Kidney (tissue), 14 donors: ENCODE measurements around the gene CD38. TPM values are rescaled to one million over a fixed set of nuclear protein-coding genes. Genes with fewer than 3 reads are reported as not detected.

ENCODE experiments used
- DNase-seq, 5 donors: peaks; one replicate each; pipeline ENCODE4 v3.0.0-alpha.2; 2013 to 2020
- FAIRE-seq: peaks from 2 replicates; lab custom pipeline; 2012; peaks lifted over from hg19 to GRCh38; lab: Jason Lieb, UNC
- H3K27ac ChIP-seq, 2 donors: one replicate each; pipeline ENCODE4 v1.7.0; 2013; ENCODE audit warnings: low read depth in 2 of 2, low read length in 2 of 2, inconsistent platforms in 1 of 2
- H3K27me3 ChIP-seq: one replicate; pipeline ENCODE4 v1.7.1; 2013; ENCODE audit warnings: low read length, inconsistent platforms; ENCODE audit not compliant: control insufficient read depth, insufficient read depth
- H3K36me3 ChIP-seq, 3 donors: one replicate each; pipeline versions ENCODE4 v1.7.0 to v1.7.1; 2013; ENCODE audit warnings: low read length in 3 of 3, control low read depth in 1 of 3, inconsistent platforms in 1 of 3; ENCODE audit not compliant: insufficient read depth in 3 of 3, control insufficient read depth in 2 of 3
- H3K4me1 ChIP-seq, 3 donors: one replicate each; pipeline versions ENCODE4 v1.7.0 to v1.7.1; 2013; ENCODE audit warnings: low read length in 3 of 3, inconsistent platforms in 1 of 3, low read depth in 1 of 3; ENCODE audit not compliant: control insufficient read depth in 2 of 3, insufficient read depth in 2 of 3
- H3K4me3 ChIP-seq, 3 donors: one replicate each; pipeline versions ENCODE4 v1.7.0 to v1.8.1; 2013; ENCODE audit warnings: low read length in 3 of 3, control low read depth in 1 of 3, inconsistent platforms in 1 of 3
- H3K9ac ChIP-seq, 3 donors: one replicate each; pipeline versions ENCODE4 v1.7.0 to v1.7.1; 2013; ENCODE audit warnings: low read length in 3 of 3, control low read depth in 1 of 3, inconsistent platforms in 1 of 3
- H3K9me3 ChIP-seq, 3 donors: one replicate each; pipeline versions ENCODE4 v1.7.0 to v1.7.1; 2013; ENCODE audit warnings: low read length in 3 of 3, control low read depth in 1 of 3, inconsistent platforms in 1 of 3; ENCODE audit not compliant: control insufficient read depth in 2 of 3, insufficient read depth in 1 of 3
- CTCF ChIP-seq: IDR thresholded peaks from 3 replicates; pipeline ENCODE4 v1.5.1; 2012; ENCODE audit warnings: mild to moderate bottlenecking, moderate library complexity, borderline replicate concordance; ENCODE audit not compliant: insufficient read depth; ENCODE audit errors: extremely low read depth
- intact Hi-C: fragments of 100-400 bp; cut with DNase I; formaldehyde crosslinking; loops from one replicate; pipeline ENCODE4 v1.11.1; 2022
- polyA plus RNA-seq: library from polyadenylated mRNA; stranded (reverse); fragments of 350-450 nt; fragmentation: Illumina TruSeq; extraction: RNeasy Lipid Tissue Mini Kit (QIAGEN cat#74804); gene quantifications from one replicate; pipeline ENCODE4 v1.2.3, GENCODE V29; 2014; ENCODE audit warnings: low read depth, low replicate concordance; ENCODE audit not compliant: insufficient read depth
- total RNA-seq: library from RNA; stranded (reverse); fragmentation: NEBNext Ultra II Directional; extraction: Animal tissue kit (Norgen Biotek cat#: 25700); gene quantifications from one replicate; pipeline ENCODE4 v1.2.1, GENCODE V29; 2021
- donor health status: control.
- donor health status: control.
- donor health status: control.
- donor health status: control.
- donor health status: control.
- donor health status: DM: yes; HTN: yes; CAD: no.
- donor health status: Normal renal cell carcinoma (clear cell type).

The CD38 gene
- total and polyA plus RNA-seq, 2 donors from 2014 or later: 0.15 to 8.9 TPM

- DNase-seq: no peak
- H3K9me3 ChIP-seq: no peaks in the 10 kb centered on the region
- no peaks in the 10 kb centered on the region for H3K36me3 ChIP-seq
- no peak overlapping the region for H3K4me3 ChIP-seq
- no peaks in the 10 kb centered on the region for H3K27me3 ChIP-seq
- H3K4me1 ChIP-seq: no peaks in the 10 kb centered on the region
- no peak overlapping the region for H3K9ac ChIP-seq
- FAIRE-seq: no peak
- no peak for TF ChIP-seq CTCF
- intact Hi-C loops: no loop called here
- H3K27ac ChIP-seq: no peak overlapping the region
Measured at GRCh38 chr4:15868111-15868510, 90.0 kb downstream of the CD38 start.

- DNase-seq: no peak
- TF ChIP-seq CTCF: no peak
- Histone ChIP-seq H3K4me3 (no peak overlapping the region), H3K9me3 (no peaks in the 10 kb centered on the region), H3K9ac (no peak overlapping the region), H3K27me3 (no peaks in the 10 kb centered on the region), H3K36me3 (no peaks in the 10 kb centered on the region), H3K4me1 (no peaks in the 10 kb centered on the region), H3K27ac (no peak overlapping the region)
- intact Hi-C loops: no loop called here
- no peak for FAIRE-seq
Measured at GRCh38 chr4:15868826-15869413, 90.8 kb downstream of the CD38 start.

GRCh38 chr4:15870079-15870478 is 92.0 kb downstream of the CD38 start:
- Histone ChIP-seq H3K4me1 (no peaks in the 10 kb centered on the region), H3K9ac (no peak overlapping the region), H3K9me3 (no peaks in the 10 kb centered on the region), H3K4me3 (no peak overlapping the region), H3K36me3 (no peaks in the 10 kb centered on the region), H3K27me3 (no peaks in the 10 kb centered on the region), H3K27ac (no peak overlapping the region)
- no peak for TF ChIP-seq CTCF
- FAIRE-seq (no peak), DNase-seq (no peak)
- intact Hi-C loops: no loop called here
